Measurements from ENCODE around the gene ZNF593OS. TPM values are rescaled to one million over a fixed set of nuclear protein-coding genes. Genes with fewer than 3 reads are reported as not detected.
A peak's percentile ranks its signal among the peaks of the same experiment; 100 is the strongest.

The ZNF593OS gene
- total and polyA plus RNA-seq, 10 donors = 0.26 to 0.43 (median 0.26) TPM; not detected in 7

DNA sequence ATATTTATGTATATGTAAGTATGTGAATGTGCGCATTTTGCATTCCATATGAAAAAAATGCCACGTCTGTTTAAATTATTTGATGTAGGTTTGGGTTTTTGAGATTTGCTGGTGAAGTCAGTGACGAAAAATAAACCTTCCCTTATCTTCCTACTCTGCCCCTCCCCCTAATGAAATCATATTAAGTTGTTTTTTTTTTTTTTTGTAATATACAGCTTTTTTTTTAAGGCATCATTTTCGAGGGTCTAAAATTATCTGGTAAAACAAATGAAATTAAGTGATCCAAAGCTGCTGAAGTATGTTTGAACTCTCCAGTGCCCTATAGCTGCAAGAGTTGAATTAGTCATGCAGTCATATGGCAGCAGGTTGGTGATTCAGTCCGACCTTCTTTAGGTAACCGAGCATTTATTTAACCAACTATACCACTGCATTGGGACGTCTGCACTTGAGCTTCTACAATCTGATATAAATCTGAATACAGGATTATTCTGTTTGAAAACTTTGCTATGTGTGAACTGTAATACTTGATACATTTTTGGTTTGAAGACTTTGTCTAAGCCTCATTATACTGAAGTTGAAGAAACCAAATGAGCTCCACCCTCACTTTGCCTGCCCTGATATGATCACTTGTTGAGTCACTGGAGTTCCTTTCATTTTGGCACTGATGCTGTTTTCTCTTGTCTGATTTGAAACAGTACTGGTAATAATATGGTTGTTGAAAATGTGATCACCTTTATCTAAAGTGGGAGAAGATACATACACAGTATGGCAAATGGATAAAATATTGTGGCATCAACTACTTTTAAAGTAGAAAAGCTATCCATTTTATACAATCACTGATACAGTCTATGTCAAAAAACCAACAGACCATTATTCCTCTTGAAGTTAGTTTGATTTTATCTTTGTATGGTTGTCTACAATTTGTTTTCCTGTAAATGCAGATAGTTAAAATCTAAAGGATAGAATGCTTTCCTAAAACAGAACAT lies 48.4 kb downstream of the ZNF593OS start:
- WGBS, 5 donors = 89 to 93% (median 91%) methylated on average over 7 of the region's 7 CpGs
- intact Hi-C loops (cut with DNase I; ENCODE audit: low total_unique reads) = no loop called here
- Histone ChIP-seq H3K4me3 (no peak overlapping the region), H3K36me3 (peaks cover 0 to 51% (median 18%) of the 10 kb centered on the region in 6 donors), H3K27me3 (replicated peaks in 1 of 7) (no peaks in the 10 kb centered on the region), H3K9me3 (no peaks in the 10 kb centered on the region), H3K4me1 (peaks cover 3 to 96% (median 48%) of the 10 kb centered on the region in 6 donors), H3K27ac (peak overlapping the region in 3 of 8 donors; percentile 3 to 85 (median 32))
- DNase-seq = no peak
- TF ChIP-seq POLR2A (IDR thresholded peaks at IDR 0.05) (no peak), POLR2AphosphoS5 (IDR thresholded peaks at IDR 0.05) (no peak)
- TF ChIP-seq, protein P1, sequence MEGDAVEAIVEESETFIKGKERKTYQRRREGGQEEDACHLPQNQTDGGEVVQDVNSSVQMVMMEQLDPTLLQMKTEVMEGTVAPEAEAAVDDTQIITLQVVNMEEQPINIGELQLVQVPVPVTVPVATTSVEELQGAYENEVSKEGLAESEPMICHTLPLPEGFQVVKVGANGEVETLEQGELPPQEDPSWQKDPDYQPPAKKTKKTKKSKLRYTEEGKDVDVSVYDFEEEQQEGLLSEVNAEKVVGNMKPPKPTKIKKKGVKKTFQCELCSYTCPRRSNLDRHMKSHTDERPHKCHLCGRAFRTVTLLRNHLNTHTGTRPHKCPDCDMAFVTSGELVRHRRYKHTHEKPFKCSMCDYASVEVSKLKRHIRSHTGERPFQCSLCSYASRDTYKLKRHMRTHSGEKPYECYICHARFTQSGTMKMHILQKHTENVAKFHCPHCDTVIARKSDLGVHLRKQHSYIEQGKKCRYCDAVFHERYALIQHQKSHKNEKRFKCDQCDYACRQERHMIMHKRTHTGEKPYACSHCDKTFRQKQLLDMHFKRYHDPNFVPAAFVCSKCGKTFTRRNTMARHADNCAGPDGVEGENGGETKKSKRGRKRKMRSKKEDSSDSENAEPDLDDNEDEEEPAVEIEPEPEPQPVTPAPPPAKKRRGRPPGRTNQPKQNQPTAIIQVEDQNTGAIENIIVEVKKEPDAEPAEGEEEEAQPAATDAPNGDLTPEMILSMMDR (IDR thresholded peaks at IDR 0.05 in 8 of 11, conservative IDR thresholded peaks at IDR 0.05 in 3 of 11) = no peak

DNA sequence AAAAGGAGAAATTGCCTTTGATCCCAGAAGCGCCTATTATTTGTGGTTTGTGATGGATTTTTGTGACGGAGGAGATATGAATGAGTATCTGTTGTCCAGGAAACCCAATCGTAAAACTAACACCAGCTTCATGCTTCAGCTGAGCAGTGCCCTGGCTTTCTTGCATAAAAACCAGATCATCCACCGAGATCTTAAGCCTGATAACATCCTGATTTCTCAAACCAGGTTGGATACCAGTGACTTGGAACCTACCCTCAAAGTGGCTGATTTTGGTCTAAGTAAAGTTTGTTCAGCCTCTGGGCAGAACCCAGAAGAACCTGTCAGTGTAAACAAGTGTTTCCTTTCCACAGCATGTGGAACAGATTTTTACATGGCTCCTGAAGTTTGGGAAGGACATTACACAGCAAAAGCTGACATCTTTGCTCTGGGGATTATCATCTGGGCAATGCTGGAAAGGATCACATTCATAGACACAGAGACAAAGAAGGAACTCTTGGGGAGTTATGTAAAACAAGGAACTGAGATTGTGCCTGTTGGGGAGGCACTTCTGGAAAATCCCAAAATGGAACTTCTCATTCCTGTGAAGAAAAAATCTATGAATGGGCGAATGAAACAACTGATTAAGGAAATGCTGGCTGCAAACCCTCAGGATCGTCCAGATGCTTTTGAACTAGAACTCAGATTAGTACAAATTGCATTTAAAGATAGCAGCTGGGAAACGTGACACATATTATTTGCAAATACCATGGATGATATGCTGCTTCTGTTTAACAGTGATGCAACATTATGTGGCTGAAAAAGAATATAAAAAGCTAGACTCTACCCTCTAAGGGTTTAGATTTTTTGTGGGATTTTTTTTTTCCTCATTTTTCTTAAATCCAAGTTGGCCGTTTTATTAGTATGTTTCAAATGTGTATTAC lies 49.5 kb downstream of the ZNF593OS start:
- Histone ChIP-seq H3K4me1 (peaks cover 3 to 94% (median 41%) of the 10 kb centered on the region in 6 donors), H3K4me3 (no peak overlapping the region), H3K36me3 (peaks cover 0 to 63% (median 23%) of the 10 kb centered on the region in 6 donors), H3K27me3 (replicated peaks in 1 of 7) (no peaks in the 10 kb centered on the region), H3K27ac (peak overlapping the region in 4 of 8 donors; percentile 32 to 65 (median 52)), H3K9me3 (no peaks in the 10 kb centered on the region)
- intact Hi-C loops (cut with DNase I; ENCODE audit: low total_unique reads) = no loop called here
- WGBS, 5 donors = 58 to 81% (median 68%) methylated on average over 8 of the region's 8 CpGs
- TF ChIP-seq, protein P1 (IDR thresholded peaks at IDR 0.05 in 8 of 11, conservative IDR thresholded peaks at IDR 0.05 in 3 of 11) = no peak
- TF ChIP-seq POLR2A (IDR thresholded peaks at IDR 0.05) (no peak), POLR2AphosphoS5 (IDR thresholded peaks at IDR 0.05) (no peak)
- DNase-seq = no peak

DNA sequence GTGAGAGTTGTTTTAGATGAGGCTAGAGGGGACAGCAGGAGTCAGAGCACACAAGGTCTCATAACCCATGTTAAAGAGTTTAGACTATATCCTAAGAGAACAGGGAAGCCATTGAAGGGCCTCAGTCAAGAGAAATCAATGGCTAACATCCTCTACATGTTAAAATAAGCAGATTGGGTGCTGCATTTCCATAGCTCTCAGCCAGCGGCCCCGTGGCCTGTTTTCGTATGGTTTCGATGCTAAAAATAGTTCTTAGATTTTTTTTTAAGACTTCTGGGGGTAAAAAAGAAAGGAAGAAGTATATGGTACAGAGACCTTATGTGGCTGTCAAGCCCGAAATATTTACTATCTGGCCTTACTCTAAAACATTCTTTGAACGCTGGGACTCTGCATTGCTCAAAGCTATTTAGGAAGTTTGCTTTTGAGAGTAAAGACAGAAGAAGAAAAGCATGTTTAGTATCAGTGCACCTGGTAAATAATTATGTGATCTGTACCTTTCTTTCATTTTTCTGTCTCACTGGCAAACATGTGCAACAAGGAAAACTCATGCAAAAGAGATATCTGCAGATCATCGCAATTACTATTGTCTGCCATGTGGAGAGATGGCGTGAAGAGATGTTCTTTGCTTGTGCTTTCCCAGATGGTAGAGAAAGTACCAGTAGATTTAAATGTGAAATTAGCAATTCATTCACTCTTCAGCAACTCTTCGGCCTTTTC lies 51.6 kb downstream of the ZNF593OS start:
- H3K4me1 ChIP-seq = peaks cover 3 to 82% (median 25%) of the 10 kb centered on the region in 6 donors
- no peaks in the 10 kb centered on the region for H3K9me3 ChIP-seq
- H3K27ac ChIP-seq = peak overlapping the region in 6 of 8 donors; percentile 10 to 50 (median 42)
- no peak overlapping the region for H3K4me3 ChIP-seq
- TF ChIP-seq, protein P1 (IDR thresholded peaks at IDR 0.05 in 8 of 11, conservative IDR thresholded peaks at IDR 0.05 in 3 of 11) = no peak
- TF ChIP-seq POLR2AphosphoS5 (IDR thresholded peaks at IDR 0.05) = no peak
- no peak for TF ChIP-seq POLR2A (IDR thresholded peaks at IDR 0.05)
- intact Hi-C loops (cut with DNase I; ENCODE audit: low total_unique reads) = no loop called here
- DNase-seq = no peak
- 51 to 60% (median 56%) methylated on average over 9 of the region's 9 CpGs for WGBS, 5 donors
- H3K27me3 ChIP-seq (replicated peaks in 1 of 7) = no peaks in the 10 kb centered on the region
- H3K36me3 ChIP-seq = peaks cover 4 to 81% (median 33%) of the 10 kb centered on the region in 6 donors

Other genes with a start within 250 kb of the ZNF593OS start
- 10 to 100 TPM; 12.9 to 19.7 (median 13.9) TPM for gene PAFAH2, start 173.8 kb downstream of the ZNF593OS start, total RNA-seq
- 1 to 10 TPM; 3.9 to 5.3 (median 4.7) TPM for gene PAFAH2, start 173.8 kb downstream of the ZNF593OS start, polyA plus RNA-seq
- 1 to 10 TPM; 2.3 to 8.6 (median 4.9) TPM for gene EXTL1, start 150.1 kb downstream of the ZNF593OS start, total RNA-seq
- 1 to 10 TPM in 1 of 3 donors, under 1 TPM in 2; 0.30 to 3.6 (median 0.63) TPM for gene EXTL1, start 150.1 kb downstream of the ZNF593OS start, polyA plus RNA-seq
- gene SLC30A2, start 125.7 kb downstream of the ZNF593OS start, total RNA-seq = not detected
- not detected for gene SLC30A2, start 125.7 kb downstream of the ZNF593OS start, polyA plus RNA-seq
- gene TRIM63, start 104.2 kb downstream of the ZNF593OS start, total RNA-seq = under 1 TPM in 2 of 7 donors, not detected in 5; 0.19 to 0.61 TPM
- gene TRIM63, start 104.2 kb downstream of the ZNF593OS start, polyA plus RNA-seq = under 1 TPM; 0.13 to 0.33 (median 0.30) TPM
- gene PDIK1L, start 60.0 kb downstream of the ZNF593OS start, total RNA-seq = 10 to 100 TPM in 5 of 7 donors, 1 to 10 TPM in 2; 7.7 to 14.1 (median 11.6) TPM
- gene PDIK1L, start 60.0 kb downstream of the ZNF593OS start, polyA plus RNA-seq = 1 to 10 TPM; 2.5 to 3.1 (median 3.1) TPM
- gene FAM110D, start 12.8 kb downstream of the ZNF593OS start, total RNA-seq = 1 to 10 TPM in 6 of 7 donors, under 1 TPM in 1; 0.76 to 5.9 (median 1.8) TPM
- gene FAM110D, start 12.8 kb downstream of the ZNF593OS start, polyA plus RNA-seq = 1 to 10 TPM in 1 of 3 donors, under 1 TPM in 2; 0.44 to 1.2 (median 0.91) TPM
- gene C1orf232, start 2.9 kb downstream of the ZNF593OS start, total RNA-seq = not detected
- gene C1orf232, start 2.9 kb downstream of the ZNF593OS start, polyA plus RNA-seq = not detected
- gene ZNF593, start 1.9 kb downstream of the ZNF593OS start, total RNA-seq = 10 to 100 TPM; 13.5 to 27.8 (median 19.6) TPM
- gene ZNF593, start 1.9 kb downstream of the ZNF593OS start, polyA plus RNA-seq = 100 to 1,000 TPM in 1 of 3 donors, 10 to 100 TPM in 2; 74.9 to 104 (median 80.3) TPM
- 1 to 10 TPM; 1.0 to 5.5 (median 3.7) TPM for gene CNKSR1, start 5.7 kb upstream of the ZNF593OS start, total RNA-seq
- gene CNKSR1, start 5.7 kb upstream of the ZNF593OS start, polyA plus RNA-seq = 1 to 10 TPM in 2 of 3 donors, under 1 TPM in 1; 0.68 to 2.0 (median 1.0) TPM
- not detected for gene CATSPER4, start 18.8 kb upstream of the ZNF593OS start, total RNA-seq
- under 1 TPM in 1 of 3 donors, not detected in 2; 0.03 TPM for gene CATSPER4, start 18.8 kb upstream of the ZNF593OS start, polyA plus RNA-seq
- 10 to 100 TPM in 5 of 7 donors, 1 to 10 TPM in 2; 7.8 to 14.9 (median 10.8) TPM for gene CEP85, start 62.4 kb upstream of the ZNF593OS start, total RNA-seq
- gene CEP85, start 62.4 kb upstream of the ZNF593OS start, polyA plus RNA-seq = 1 to 10 TPM; 3.9 to 5.2 (median 4.2) TPM
- gene SH3BGRL3, start 108.3 kb upstream of the ZNF593OS start, total RNA-seq = 100 to 1,000 TPM; 139 to 261 (median 233) TPM
- 100 to 1,000 TPM; 249 to 319 (median 286) TPM for gene SH3BGRL3, start 108.3 kb upstream of the ZNF593OS start, polyA plus RNA-seq
- 10 to 100 TPM; 25.1 to 67.1 (median 48.0) TPM for gene UBXN11, start 134.8 kb upstream of the ZNF593OS start, total RNA-seq
- gene UBXN11, start 134.8 kb upstream of the ZNF593OS start, polyA plus RNA-seq = 10 to 100 TPM; 26.6 to 67.8 (median 66.1) TPM
- 100 to 1,000 TPM; 206 to 422 (median 301) TPM for gene CD52, start 146.1 kb upstream of the ZNF593OS start, total RNA-seq
- gene CD52, start 146.1 kb upstream of the ZNF593OS start, polyA plus RNA-seq = 1,000 to 10,000 TPM; 2,248 to 3,726 (median 2,540) TPM
- 1 to 10 TPM in 1 of 7 donors, under 1 TPM in 1, not detected in 5; 0.87 to 1.1 TPM for gene CRYBG2, start 182.3 kb upstream of the ZNF593OS start, total RNA-seq
- 1 to 10 TPM; 1.2 to 3.4 (median 1.5) TPM for gene CRYBG2, start 182.3 kb upstream of the ZNF593OS start, polyA plus RNA-seq
- gene ZNF683, start 200.9 kb upstream of the ZNF593OS start, total RNA-seq = under 1 TPM in 5 of 7 donors, not detected in 2; 0.17 to 0.74 (median 0.49) TPM
- 1 to 10 TPM in 1 of 3 donors, under 1 TPM in 2; 0.38 to 1.5 (median 0.83) TPM for gene ZNF683, start 200.9 kb upstream of the ZNF593OS start, polyA plus RNA-seq
- not detected for gene LIN28A, start 239.0 kb upstream of the ZNF593OS start, total RNA-seq
- gene LIN28A, start 239.0 kb upstream of the ZNF593OS start, polyA plus RNA-seq = not detected

All from spleen (tissue), 11 donors.